GM12874 (cell line): ENCODE measurements around the gene PSMB11.
A peak's percentile ranks its signal among the peaks of the same experiment; 100 is the strongest.

ENCODE experiments used
- TF ChIP-seq, protein P1 (sequence below): IDR thresholded peaks from 2 replicates; pipeline ENCODE4 v1.5.1; 2011; ENCODE audit warnings: low read depth, mild to moderate bottlenecking, control low read depth, low read length, moderate library complexity; ENCODE audit not compliant: insufficient read depth

PSMB11 gene

DNA sequence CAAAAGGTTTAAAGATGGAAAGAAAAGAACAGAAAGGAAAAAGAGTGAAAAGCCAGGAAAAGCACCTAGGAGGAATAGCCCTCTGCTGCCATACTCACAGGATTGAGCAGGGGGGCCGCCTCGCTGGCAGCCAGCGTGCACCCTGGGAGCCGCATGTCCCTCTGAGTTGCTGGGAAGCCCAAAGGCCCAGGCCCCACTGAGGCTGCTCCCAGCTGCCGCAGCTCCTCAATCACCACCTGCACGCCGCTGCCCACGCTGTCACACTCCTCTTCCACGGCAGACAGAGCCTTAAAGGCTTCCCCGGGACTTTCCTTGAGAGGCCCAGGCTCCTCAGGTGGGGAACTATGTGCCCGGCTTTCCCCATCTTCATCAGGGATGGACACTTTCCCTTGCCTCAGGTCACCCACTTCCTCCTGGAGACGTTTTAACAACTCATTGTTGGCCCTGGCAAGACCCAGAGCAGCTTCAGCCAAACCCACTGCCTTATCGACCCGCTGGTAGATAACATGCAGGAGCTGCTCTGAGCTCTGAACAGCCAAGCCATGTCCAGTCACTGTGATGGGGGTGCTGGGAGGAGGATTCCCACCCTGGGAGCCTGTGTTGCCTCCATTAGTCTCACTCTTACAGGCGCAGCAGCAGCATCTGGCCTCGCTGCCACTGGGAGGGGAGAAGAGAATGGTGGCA, 43.5 kb upstream of the PSMB11 start:
- TF ChIP-seq, protein P1, sequence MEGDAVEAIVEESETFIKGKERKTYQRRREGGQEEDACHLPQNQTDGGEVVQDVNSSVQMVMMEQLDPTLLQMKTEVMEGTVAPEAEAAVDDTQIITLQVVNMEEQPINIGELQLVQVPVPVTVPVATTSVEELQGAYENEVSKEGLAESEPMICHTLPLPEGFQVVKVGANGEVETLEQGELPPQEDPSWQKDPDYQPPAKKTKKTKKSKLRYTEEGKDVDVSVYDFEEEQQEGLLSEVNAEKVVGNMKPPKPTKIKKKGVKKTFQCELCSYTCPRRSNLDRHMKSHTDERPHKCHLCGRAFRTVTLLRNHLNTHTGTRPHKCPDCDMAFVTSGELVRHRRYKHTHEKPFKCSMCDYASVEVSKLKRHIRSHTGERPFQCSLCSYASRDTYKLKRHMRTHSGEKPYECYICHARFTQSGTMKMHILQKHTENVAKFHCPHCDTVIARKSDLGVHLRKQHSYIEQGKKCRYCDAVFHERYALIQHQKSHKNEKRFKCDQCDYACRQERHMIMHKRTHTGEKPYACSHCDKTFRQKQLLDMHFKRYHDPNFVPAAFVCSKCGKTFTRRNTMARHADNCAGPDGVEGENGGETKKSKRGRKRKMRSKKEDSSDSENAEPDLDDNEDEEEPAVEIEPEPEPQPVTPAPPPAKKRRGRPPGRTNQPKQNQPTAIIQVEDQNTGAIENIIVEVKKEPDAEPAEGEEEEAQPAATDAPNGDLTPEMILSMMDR, result no peak

- TF ChIP-seq, protein P1, result no peak
These were observed 41.2 kb upstream of the PSMB11 start for GRCh38 chr14:23000860-23001259.

- TF ChIP-seq, protein P1, result no peak
These were observed 39.4 kb upstream of the PSMB11 start for GRCh38 chr14:23002592-23002991.

DNA sequence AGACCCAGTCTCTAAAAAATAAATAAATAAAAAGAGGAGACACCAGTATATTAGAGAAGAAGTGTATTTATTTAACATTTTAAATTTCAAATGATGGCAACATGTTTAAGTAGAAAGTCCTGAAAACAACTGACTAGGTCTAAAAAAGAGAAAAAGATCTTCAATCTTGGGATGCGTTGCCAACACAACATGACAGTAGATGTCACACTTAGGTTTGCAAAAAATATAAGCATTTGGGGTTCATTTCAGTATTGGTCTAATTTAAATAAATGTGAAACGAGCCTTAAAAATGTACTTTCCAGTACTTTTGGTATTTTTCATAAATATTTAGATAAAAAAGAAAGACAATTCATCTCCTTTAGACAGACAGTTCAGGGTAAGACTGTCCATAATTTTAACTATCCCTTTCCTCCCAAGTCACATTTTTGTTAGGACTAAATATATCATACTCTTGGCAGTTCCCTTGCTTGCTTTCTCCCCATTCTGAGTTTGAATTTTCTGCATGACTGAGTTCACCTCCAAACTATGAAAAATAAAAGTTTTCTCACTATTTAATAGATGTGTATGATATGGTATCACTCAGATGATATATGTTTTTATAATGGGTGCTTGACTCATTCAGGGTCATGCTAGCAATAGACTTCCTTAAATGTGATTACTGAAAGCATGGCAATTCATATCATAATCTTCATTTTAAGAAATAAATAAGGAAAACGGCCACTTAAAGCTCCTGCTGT, 36.4 kb upstream of the PSMB11 start:
- TF ChIP-seq, protein P1, result no peak

GRCh38 chr14:23006188-23006534, 35.9 kb upstream of the PSMB11 start:
- TF ChIP-seq, protein P1, result no peak

DNA sequence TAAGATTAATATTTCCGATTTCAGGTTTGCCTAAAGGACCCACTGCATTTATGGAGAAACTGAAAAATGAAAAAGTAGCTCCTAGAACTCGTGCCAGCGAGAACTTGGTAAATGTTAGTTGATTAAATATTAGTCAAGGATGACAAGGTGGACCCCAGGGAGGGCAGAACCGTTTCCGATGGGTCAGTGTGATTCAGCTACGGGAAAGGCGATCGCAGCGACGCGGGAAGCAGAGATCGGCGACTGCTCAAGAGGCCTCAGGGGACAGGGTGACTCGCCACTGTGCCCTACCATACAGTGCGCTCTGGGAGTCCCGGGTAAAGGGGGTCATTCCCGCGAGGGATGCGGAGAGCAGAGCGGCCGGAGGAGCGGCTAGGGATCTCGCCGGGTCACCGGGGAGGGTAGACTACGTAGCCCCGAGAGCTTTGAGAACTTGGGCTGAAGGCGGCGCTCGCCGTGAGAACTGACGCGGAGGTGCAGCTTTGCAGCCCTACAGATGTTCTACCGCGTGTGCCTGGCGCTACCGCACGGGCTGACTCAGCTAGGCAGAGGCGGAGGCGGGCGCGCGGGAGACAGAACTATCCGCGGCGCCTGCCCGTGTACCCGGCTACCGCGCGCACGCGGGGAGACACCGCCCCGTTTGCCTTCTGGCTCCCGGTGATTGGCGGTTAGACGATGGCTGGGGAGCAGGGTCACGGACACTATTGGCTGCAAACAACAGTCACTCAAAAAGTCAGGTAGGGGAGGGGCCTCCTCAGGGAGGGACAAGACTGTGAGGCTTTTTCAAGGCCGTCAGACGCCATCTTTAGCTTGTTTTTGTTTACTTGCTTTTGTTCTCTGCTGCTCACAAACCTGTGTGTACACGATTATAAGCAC, 35.2 kb upstream of the PSMB11 start:
- TF ChIP-seq, protein P1, result peak; percentile 49

- TF ChIP-seq, protein P1, result no peak
These were observed 33.2 kb upstream of the PSMB11 start for GRCh38 chr14:23008831-23009230.
